ENCODE measurements around the gene IFNAR1.
"Not testable (repeated sequence)": the region's sequence is repeated elsewhere in the genome, so short reads cannot be mapped to it uniquely, and the experiment has no call there.

Gene IFNAR1

DNA sequence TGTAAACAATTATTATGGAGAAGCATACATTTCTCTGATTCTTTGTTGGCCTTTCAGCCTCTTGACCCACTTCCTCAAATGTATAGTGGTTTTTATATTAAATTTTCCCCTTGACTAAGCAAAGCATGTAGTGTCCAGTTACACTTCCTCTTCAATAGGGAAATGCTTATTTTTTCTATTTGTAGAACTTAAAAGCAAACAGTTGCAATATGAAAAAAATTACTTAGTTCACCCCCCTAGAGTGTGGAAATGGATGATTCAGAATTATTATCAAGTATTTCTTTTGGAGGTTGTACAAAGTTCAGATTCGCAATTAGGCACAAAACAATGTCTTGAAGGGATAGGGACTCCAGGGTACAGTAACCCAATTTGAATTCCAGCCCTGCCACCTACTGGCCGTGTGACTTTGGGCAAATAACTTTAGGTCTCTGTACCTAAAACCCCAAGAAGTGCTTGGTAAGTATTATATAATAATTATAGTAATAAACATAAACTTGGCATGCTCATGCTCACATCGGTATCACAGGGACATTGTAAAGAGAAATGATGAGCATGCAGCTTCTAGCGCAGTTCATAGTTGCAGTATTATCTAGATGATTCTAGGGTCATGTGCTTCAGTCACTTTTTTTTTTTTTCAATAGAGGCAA, 49.8 kb downstream of the IFNAR1 start:
- in situ Hi-C loops (cut with MboI; ENCODE audit: low sequenced_read_pairs), result no loop called here

GRCh38 chr21:33375101-33375644, 50.4 kb downstream of the IFNAR1 start:
- in situ Hi-C loops (cut with MboI; ENCODE audit: low sequenced_read_pairs), result no loop called here

GRCh38 chr21:33377221-33377920, 52.6 kb downstream of the IFNAR1 start:
- in situ Hi-C loops (cut with MboI; ENCODE audit: low sequenced_read_pairs), result no loop called here

GRCh38 chr21:33378081-33378480, 53.3 kb downstream of the IFNAR1 start:
- in situ Hi-C loops (cut with MboI; ENCODE audit: low sequenced_read_pairs), result no loop called here

- in situ Hi-C loops (cut with MboI; ENCODE audit: low sequenced_read_pairs), result not testable (repeated sequence)
Observed at GRCh38 chr21:33379934-33380333, 55.2 kb downstream of the IFNAR1 start.

DNA sequence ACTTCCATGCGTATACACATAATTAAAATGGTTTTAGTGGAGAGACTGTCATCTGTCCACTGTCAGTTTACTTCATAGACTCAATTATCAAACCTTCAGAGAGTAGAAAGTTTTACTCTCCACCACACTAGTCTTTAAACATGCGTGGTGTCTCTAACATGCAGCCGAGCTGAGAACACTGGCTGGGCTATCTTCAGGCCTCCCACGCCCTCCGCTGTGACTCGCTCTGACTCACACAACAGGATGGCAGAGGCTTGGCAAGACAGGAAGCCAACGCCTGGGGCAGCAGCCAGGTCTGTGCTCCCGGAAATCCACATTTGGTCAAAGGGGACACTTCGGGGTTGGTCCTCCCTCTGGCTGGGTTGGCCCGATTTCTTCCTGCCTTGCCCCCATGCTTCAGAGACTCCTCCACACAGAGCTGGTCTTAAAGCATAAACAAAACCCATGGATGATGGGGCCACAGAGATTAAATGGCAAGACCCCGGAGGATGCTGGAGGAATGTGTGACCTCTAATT, 55.8 kb downstream of the IFNAR1 start:
- in situ Hi-C loops (cut with MboI; ENCODE audit: low sequenced_read_pairs), result no loop called here

GRCh38 chr21:33381381-33381780, 56.6 kb downstream of the IFNAR1 start:
- in situ Hi-C loops (cut with MboI; ENCODE audit: low sequenced_read_pairs), result not testable (repeated sequence)

GRCh38 chr21:33383056-33383888, 58.5 kb downstream of the IFNAR1 start:
- in situ Hi-C loops (cut with MboI; ENCODE audit: low sequenced_read_pairs), result no loop called here

- in situ Hi-C loops (cut with MboI; ENCODE audit: low sequenced_read_pairs), result no loop called here
Observed at GRCh38 chr21:33384841-33385331, 60.1 kb downstream of the IFNAR1 start.

DNA sequence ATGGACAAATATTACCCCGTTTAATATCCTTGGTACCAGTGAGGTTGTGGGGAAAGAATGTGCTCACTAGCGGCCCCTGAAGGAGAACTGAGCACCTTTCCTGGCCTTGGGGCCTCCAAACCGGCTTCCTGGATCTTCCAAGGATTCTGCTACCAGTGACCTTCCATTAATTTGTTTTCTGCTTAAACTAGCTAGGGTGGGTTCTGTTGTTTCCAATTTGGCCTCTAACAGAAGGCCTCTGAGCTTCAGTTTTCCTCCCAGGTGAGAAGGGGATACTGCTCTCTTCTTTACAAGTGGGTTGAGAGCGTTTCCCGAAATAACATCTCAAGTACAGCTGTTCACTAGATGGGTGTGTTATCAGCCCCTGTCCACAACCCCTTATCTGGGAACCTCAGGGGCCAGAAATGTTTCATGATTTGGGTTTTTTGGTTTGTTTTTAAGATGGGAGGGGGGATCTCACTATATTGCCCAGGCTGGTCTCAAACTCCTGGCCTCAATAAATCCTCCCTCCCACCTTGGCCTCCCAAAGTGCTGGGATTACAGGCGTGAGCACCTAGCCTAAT, 61.5 kb downstream of the IFNAR1 start:
- in situ Hi-C loops (cut with MboI; ENCODE audit: low sequenced_read_pairs), result no loop called here

DNA sequence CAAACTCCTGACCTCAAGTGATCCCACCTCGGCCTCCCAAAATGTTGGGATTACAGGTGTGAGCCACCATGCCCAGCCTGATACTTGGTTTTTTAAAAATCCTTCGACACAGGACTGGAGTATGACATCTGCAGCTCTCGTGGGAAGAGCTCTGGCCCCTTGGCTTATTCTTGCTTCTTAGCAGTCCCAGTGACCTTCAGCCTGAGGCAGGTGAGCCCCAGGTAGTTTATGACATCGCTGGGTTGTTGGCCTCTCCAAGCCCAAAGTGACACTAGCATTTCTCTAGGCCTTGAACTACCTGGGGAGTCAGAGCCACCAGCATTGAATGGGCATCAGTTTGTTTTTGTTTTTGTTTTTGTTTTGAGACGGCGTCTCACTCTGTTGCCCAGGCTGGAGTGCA, 62.5 kb downstream of the IFNAR1 start:
- in situ Hi-C loops (cut with MboI; ENCODE audit: low sequenced_read_pairs), result no loop called here

GRCh38 chr21:33388188-33388587, 63.4 kb downstream of the IFNAR1 start:
- in situ Hi-C loops (cut with MboI; ENCODE audit: low sequenced_read_pairs), result no loop called here

DNA sequence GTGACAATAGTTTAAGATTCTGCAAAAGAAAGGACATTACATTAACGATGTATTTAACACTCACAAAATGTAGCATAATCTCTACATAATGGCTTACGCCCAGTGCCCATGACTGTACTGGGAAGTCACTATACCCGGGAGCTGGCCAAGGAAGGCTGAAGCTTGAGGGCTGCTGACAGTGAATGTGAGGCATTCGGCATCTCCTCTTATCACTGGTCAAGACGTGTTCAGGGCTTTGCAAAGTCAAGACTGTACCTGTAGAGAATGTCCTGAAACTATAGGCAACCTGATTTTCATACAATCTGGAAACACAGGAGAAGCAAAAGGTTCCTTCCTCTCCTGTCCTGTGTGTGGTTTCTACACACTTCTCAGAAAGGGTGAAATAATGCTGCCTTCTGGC, 65.7 kb downstream of the IFNAR1 start:
- in situ Hi-C loops (cut with MboI; ENCODE audit: low sequenced_read_pairs), result no loop called here

DNA sequence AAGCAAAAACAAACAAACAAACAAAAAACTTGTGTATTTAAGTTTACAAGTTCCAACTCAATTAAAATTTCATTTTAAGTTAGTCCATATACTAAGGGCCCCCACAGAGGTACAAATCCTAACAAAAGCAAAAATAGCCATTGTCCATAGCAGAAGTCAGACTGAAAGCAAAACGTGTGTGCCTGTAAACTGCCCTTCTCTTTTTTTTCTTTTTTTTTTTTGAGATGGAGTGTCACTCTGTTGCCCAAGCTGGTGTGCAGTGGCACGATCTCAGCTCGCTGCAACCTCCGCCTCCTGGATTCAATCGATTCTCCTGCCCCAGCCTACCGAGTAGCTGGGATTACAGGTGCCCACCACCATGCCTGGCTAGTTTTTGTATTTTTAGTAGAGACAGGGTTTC, 66.9 kb downstream of the IFNAR1 start:
- in situ Hi-C loops (cut with MboI; ENCODE audit: low sequenced_read_pairs), result no loop called here

GRCh38 chr21:33392284-33392985, 67.7 kb downstream of the IFNAR1 start:
- in situ Hi-C loops (cut with MboI; ENCODE audit: low sequenced_read_pairs), result no loop called here

DNA sequence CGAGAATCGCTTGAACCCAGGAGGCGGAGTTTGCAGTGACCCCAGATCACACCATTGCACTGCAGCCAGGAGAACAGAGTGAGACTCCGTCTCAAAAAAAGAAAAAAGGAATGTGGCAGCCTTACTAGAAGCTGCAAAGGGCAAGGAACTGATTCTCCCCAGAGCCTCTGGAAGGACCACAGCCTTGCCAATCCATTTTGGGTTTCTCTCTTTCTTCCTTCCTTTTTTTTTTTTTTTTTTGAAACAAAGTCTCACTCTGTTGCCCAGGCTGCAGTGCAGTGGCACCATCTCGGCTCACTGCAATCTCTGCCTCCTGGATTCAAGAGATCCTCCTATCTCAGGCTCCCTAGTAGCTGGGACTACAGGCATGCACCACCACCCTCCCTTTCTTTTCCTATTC, 68.6 kb downstream of the IFNAR1 start:
- in situ Hi-C loops (cut with MboI; ENCODE audit: low sequenced_read_pairs), result no loop called here

DNA sequence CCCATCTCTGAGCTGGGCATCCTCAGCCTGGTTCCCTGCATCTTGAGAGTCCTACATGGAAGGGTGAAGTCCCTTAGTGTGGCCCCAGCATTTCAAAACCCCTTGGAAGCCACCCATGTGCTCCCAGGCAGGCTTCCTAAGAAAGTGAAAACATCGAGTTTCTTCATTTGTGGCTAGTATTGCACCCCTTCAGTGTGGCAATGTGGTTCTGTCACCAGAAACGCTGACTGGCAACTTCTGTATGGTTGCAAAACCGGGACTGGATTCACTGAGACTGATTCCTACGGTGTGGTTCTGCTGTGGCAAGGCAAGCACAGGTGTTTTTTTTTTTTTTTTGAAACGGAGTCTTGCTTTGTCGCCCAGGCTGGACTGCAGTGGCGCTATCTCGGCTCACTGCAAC, 69.5 kb downstream of the IFNAR1 start:
- in situ Hi-C loops (cut with MboI; ENCODE audit: low sequenced_read_pairs), result no loop called here

DNA sequence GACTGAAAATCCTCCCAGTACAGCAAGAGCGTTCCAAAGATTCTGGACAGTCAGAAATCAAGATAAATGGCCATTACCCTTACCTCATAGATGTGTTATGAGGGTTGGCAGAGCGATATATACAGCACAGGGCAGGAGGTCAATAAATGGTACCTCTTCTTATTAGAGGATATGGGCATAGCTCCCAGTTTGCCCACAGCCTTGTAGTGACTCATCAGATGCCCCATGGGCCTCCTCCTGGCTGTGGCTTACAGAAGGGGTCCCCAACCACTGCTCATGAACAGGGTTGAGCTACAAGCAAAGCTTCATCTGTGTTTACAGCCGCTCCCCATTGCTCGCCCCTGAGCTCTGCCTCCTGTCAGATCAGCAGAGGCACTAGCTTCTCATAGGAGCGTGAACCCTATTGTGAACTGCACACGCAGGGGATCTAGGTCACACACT, 71.1 kb downstream of the IFNAR1 start:
- in situ Hi-C loops (cut with MboI; ENCODE audit: low sequenced_read_pairs), result no loop called here

DNA sequence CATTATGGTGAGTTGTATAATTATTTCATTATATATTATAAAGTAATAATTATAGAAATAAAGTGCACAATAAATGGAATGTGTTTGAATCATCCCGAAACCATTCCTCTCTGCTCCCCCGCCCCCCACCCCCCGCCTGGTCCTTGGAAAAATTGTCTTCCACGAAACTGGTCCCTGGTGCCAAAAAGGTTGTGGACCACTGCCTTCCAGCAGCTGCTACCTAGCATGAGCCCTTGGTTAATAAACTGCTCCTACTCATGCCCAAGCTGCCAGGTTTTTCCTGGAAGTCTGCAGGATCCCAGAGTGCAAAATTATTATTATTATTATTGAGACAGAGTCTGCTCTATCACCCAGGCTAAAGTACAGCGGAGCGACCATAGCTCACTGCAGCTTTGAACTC, 71.7 kb downstream of the IFNAR1 start:
- in situ Hi-C loops (cut with MboI; ENCODE audit: low sequenced_read_pairs), result no loop called here

- in situ Hi-C loops (cut with MboI; ENCODE audit: low sequenced_read_pairs), result no loop called here
Observed at GRCh38 chr21:33396951-33397350, 72.2 kb downstream of the IFNAR1 start.

Data from HL-60/S4 treated with retinoic acid at 250 ng/mL for 4 days and 3 days (cell line).